ES-I3 (cell line): ENCODE results near the gene GRXCR1.

Source experiments
- H3K36me3 ChIP-seq: 2 replicates; pipeline ENCODE4 v1.6.1; 2013; ENCODE audit warnings: mild to moderate bottlenecking, low read length, control low read depth, moderate library complexity; ENCODE audit not compliant: insufficient read depth
- H3K4me1 ChIP-seq: 2 replicates; pipeline ENCODE4 v1.6.1; 2013; ENCODE audit warnings: mild to moderate bottlenecking, control low read depth, low read length; ENCODE audit not compliant: insufficient read depth
- H3K9ac ChIP-seq: 2 replicates; pipeline ENCODE4 v1.6.1; 2013; ENCODE audit warnings: low read depth, mild to moderate bottlenecking, low read length, moderate library complexity
- H3K9me3 ChIP-seq: 2 replicates; pipeline ENCODE4 v1.6.1; 2013; ENCODE audit warnings: mild to moderate bottlenecking, low read length, moderate library complexity; ENCODE audit not compliant: control insufficient read depth, insufficient read depth

GRXCR1 gene

DNA sequence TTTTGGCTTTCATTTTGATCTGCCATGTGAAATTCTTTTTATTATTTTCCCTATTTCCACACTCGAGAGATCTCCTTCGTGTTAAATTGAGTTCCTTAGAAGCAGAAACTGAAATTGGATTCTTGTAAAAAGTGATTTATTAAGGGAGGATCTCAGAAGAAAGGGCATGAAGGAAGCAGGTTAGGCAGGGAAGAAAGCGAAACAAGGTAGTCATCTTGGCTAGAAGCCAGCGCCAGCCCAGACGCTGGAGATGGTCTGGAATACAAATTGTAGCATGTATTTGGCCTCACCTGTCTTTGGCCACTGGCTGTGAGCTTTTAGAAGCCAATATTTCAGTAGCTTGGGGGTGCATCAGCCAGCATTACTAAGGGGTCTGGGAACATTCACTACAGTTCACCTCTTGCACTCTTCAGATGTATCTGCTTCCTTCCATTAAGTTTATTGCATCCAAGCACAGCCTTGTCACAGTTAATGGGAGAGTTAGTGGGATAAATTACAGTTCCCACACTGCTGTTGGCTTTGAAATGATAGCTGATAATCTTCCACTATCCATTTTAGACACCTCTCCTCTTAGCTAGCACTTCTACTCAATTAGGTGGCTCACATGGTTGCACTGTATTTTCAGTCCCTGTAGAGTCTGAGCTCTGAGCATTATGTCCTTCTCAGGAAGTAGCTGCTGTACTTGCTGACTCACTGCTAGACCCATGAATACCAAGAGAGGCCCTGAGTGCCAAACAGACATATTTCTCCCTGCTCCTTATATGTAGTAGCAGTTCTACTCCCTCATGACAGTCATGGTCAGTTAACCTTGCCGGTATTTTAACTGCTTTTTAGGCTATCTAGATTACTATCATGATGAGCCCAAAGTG, 14.6 kb downstream of the GRXCR1 start:
- H3K4me1 ChIP-seq: no peaks in the 10 kb centered on the region
- no peaks in the 10 kb centered on the region for H3K9me3 ChIP-seq
- H3K9ac ChIP-seq: no peak overlapping the region
- H3K36me3 ChIP-seq: no peaks in the 10 kb centered on the region

DNA sequence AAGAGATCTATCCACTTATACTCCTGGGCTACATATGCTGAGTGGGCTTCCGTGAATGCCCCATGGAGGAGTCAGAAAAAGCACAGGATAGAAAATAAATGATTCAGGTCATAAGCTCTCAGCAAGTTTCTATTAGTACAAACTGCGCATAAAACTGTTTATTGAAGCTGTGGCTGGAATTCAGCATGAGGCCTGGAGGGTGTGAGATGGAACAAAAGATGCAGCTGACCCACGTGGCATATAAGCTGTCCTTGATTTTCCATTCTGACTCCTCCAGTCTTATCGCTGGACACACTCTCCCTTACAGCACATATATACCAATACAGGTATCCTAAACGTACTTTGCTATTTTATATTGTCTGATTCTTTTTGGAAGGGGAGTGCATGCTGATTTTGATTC, 17.9 kb downstream of the GRXCR1 start:
- Histone ChIP-seq H3K9ac (no peak overlapping the region), H3K36me3 (no peaks in the 10 kb centered on the region), H3K9me3 (no peaks in the 10 kb centered on the region), H3K4me1 (no peaks in the 10 kb centered on the region)

DNA sequence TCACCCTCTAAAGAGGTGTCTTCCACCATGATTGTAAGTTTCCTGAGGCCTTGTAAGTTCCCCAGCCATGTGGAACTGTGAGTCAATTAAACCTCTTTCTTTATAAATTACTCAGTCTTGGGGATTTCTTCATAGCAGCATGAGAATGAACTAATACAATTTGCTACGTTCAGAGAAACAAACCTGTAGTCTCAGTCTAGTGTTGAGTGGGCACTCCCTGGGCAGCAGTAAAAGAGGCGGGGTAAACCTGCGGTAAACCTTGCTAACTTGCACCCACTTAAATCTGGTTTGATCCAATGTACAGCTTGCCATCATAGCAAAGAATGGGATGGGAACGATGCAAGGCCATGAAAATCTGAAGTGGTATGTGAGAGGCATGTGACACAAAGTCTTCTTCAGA, 22.4 kb downstream of the GRXCR1 start:
- no peaks in the 10 kb centered on the region for H3K36me3 ChIP-seq
- no peaks in the 10 kb centered on the region for H3K9me3 ChIP-seq
- no peak overlapping the region for H3K9ac ChIP-seq
- no peaks in the 10 kb centered on the region for H3K4me1 ChIP-seq

DNA sequence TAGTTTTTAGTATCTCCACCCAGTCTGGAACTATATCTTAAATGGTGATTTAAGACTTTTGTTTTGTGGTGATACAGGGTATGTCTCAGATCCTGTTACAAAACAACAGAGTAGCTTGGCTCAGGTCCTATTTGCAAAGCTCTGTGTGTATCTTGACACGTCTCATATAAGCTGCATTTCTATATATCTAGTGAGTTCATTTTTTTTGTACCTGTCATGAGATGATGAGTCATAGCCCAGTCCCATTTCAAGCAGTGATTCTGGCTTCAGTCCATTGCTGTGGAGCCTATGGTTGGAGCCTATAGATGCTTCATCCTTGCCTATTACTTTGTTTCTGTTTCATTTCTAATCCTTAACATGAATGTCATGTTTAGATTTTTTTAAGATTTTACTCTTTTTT, 23.0 kb downstream of the GRXCR1 start:
- Histone ChIP-seq H3K4me1 (no peaks in the 10 kb centered on the region), H3K9me3 (no peaks in the 10 kb centered on the region), H3K36me3 (no peaks in the 10 kb centered on the region), H3K9ac (no peak overlapping the region)

DNA sequence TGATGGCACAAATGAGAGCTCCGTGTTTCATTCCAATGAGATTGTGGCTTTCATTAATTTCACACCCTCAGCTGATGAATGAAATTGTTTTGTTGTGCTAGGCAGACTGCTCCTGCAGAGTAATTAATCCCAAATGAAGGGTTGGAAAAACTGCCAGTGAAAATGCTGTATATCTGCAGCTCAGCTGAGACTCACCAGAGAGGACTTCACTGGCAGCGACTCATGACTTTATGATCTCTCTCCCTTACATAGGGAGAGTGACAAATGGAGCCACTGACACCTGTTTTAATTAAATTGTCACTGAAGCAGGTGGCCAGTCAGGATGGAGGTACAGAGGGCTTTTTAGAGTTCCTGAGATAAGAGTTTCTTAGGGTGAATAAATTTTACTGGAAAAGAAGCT, 24.8 kb downstream of the GRXCR1 start:
- H3K9me3 ChIP-seq: no peaks in the 10 kb centered on the region
- H3K9ac ChIP-seq: no peak overlapping the region
- no peaks in the 10 kb centered on the region for H3K36me3 ChIP-seq
- H3K4me1 ChIP-seq: no peaks in the 10 kb centered on the region

DNA sequence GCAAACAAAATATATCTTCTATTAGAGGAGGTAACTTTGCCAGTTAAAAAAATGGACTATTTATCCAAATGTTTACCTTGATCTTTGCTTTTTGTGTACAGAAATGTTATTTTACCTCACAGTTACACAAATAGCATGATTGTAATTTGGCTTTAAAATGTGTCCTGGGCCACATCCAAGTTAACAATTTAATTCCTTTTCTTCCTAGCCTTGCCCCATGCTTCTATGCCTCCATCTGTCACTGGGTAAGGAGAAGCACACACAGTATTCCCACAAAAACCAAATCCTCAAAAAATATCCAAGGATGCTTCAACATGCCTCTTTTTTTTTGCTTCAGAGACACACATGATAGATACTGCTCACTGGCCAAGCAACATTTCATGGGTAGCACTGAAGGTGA, 30.9 kb downstream of the GRXCR1 start:
- Histone ChIP-seq H3K9me3 (no peaks in the 10 kb centered on the region), H3K36me3 (no peaks in the 10 kb centered on the region), H3K9ac (no peak overlapping the region), H3K4me1 (no peaks in the 10 kb centered on the region)

DNA sequence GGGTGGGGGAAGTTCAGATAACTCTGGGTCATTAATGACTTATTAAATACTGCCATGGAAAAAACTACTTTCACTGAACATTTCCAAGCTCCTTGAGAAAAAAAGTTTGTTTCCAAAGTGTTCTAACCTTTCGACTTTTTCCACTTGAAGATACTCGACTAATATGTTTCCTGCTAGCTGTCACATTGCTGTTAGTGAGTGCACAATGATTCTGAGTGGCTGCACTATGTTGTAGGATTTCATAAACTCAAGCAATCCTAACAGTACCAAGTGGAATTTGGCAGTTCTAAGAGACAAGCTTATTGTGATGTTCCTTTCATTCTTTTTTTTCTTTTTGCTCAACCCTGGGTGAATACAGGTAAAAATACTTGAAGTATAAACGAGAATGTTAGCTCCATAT, 33.4 kb downstream of the GRXCR1 start:
- Histone ChIP-seq H3K4me1 (no peaks in the 10 kb centered on the region), H3K36me3 (no peaks in the 10 kb centered on the region), H3K9ac (no peak overlapping the region), H3K9me3 (no peaks in the 10 kb centered on the region)

DNA sequence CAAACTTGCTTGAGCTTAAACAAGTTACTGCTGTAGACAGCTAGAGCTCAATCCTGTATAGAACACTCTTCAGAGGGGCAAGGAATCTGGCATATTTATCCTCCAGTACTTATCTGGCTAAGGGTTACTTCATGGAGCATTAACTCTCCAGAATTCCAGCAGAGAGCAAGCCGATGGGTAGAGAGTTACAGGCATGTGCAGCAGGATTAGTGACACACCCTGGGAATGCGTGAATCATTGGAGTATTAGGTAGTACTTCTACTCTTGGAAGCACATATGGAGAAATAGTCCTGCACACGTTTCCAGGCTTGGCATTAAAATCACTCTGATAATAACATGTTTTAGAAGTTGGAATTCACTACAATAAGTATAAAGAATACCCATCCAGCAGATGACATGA, 35.4 kb downstream of the GRXCR1 start:
- Histone ChIP-seq H3K9me3 (no peaks in the 10 kb centered on the region), H3K36me3 (no peaks in the 10 kb centered on the region), H3K9ac (no peak overlapping the region), H3K4me1 (no peaks in the 10 kb centered on the region)

DNA sequence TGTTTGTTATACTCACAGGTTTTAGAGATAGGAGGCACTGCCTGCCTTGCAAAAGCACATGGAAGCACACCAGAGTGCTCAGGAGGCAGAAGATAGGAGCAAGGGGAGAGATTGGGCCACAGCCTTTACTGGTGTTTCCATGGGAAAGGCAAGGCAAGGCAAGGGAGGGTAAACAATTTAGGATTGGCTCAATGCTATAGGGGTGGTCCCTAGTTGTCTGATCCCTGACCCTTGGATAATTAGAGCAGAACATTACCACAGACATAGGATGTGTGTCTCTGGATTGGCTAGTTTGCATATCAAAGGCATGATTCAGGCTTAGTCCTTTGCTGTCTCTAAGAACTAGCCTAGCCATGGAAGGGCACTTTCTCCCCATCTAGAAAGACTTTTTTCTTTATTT, 36.1 kb downstream of the GRXCR1 start:
- no peaks in the 10 kb centered on the region for H3K9me3 ChIP-seq
- H3K36me3 ChIP-seq: no peaks in the 10 kb centered on the region
- H3K9ac ChIP-seq: no peak overlapping the region
- H3K4me1 ChIP-seq: no peaks in the 10 kb centered on the region

DNA sequence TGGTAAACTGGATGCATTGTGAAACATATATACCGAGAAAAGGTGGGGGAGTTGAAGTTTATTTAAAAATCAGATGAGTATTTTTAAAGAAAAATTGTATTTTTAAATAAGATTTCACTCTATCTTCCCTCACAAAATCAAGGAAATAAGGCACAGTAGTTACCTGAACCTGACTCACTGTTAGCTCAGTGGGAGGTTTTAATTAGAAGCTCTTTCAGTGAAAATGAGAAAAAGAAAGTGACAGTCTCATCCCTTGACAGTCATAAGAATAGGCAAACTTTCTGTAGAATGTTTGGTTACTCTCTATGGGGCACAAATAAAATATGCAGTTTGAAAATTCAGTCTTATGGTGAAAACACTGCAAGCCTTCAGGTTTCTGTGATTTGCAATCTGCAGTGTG, 49.7 kb downstream of the GRXCR1 start:
- no peaks in the 10 kb centered on the region for H3K4me1 ChIP-seq
- no peaks in the 10 kb centered on the region for H3K9me3 ChIP-seq
- no peak overlapping the region for H3K9ac ChIP-seq
- no peaks in the 10 kb centered on the region for H3K36me3 ChIP-seq

DNA sequence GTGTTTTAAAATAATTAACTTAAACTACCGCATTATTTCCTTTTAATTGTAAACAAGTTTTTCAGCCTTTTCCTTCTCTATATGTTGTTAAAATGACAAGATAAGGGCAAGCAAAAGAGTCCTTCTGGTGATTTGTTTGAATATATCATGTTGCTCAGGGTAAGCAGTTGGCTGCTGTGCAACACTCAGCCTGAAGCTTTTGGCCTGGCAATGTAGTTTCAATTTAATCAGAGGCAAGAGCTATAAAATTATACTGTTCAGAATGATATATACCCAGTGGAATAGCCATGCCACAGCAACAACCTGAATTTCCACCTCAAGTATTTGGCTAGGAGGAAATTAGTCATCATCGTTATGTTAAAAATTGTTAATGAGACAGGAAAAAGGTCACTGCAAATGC, 53.4 kb downstream of the GRXCR1 start:
- Histone ChIP-seq H3K36me3 (no peaks in the 10 kb centered on the region), H3K4me1 (no peaks in the 10 kb centered on the region)

DNA sequence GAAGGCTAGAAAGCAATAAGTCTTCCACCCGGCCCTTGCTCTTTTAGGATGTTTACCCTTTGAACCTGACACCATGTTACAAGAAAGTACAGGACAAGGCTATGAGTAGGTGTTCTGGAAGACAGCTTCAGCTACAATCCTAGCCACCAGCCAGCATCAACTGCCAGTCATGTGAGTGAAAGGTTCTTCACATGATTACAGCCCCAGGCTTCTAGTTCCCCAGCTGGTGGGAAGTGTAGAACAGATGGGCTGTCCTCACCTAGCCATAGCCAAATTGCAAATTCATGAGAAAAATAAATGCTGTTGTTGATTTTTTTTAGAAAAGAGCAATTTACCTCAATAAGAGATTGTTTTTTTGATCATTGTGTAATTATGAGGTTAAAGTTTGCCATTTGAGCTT, 60.8 kb downstream of the GRXCR1 start:
- no peak overlapping the region for H3K9ac ChIP-seq
- no peaks in the 10 kb centered on the region for H3K9me3 ChIP-seq
- no peaks in the 10 kb centered on the region for H3K4me1 ChIP-seq
- no peaks in the 10 kb centered on the region for H3K36me3 ChIP-seq

More for the DNA sequence above, 53.4 kb downstream of the GRXCR1 start:
- H3K9ac ChIP-seq: no peak overlapping the region
- no peaks in the 10 kb centered on the region for H3K9me3 ChIP-seq

DNA sequence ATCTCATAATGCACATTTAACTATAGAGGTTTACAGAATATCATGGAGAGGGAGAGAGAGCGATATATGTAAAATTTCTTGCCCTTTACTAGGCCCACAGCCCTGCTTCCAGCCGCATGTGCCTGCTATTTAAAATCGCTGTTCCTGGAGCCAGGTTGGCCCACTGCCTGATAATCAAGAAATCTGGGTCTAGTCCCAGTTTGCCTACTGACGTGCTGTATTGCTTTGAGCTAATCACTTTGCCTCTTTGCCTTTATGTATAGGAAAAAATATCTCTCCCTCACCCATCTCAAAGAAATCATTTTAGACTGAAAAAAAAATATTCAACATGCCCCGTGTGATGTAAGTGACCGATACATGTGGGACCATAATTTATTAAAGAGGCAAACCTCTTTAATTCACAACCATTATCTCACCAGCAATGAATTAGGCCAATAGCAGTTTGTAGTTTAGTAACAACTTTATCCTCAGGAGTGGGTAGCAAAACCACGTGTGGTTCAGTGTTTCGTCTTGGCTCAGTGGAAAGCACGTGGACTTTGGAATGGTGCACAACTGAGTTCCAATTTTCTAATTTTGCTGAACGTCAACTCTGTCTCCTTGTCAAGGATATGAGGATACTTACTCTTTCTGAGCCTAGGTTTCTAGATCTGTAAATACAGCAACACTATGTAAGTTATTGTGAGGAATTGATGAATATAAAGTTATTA, 62.6 kb downstream of the GRXCR1 start:
- H3K36me3 ChIP-seq: no peaks in the 10 kb centered on the region
- no peaks in the 10 kb centered on the region for H3K4me1 ChIP-seq
- no peak overlapping the region for H3K9ac ChIP-seq

DNA sequence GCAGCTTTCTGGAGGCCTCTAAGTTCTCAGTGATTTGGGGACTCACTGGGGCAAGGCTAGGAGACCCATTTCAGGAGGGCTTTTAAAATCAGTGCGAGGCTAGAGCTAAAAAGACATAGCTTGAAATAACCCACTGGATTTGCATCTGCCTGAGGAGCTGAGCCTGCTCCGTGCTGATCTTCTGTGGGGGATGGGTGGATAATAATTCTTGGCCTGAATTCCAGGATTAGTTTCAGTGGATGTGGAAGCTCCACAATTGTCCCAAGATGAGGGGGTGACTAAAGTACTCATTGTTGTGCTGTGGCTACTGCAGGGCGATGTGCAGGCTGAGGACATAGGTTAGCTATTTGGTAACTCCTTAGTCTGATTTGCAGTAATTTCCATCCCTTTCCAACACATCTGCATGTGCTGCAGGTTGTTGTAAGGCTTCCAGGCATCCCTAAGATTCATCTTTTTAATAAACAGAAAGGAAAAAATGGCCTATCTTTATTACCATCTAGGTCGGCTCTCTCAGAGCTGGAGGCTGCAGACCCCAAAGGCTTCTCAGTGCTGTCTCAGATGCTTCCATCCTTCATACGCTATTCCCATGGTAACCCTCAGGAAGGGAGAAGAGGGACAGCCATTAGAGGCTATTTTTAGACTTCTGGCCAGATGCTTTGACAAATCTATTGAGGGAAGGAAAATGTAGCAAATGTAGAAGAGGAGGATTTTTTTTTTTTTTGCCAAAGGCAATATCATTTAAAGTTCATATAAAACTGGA, 63.4 kb downstream of the GRXCR1 start:
- Histone ChIP-seq H3K4me1 (no peaks in the 10 kb centered on the region), H3K36me3 (no peaks in the 10 kb centered on the region), H3K9me3 (no peaks in the 10 kb centered on the region), H3K9ac (no peak overlapping the region)

More for the DNA sequence above, 62.6 kb downstream of the GRXCR1 start:
- no peaks in the 10 kb centered on the region for H3K9me3 ChIP-seq
